Stimulated activated CD4-positive, alpha-beta T cell treated with anti-CD3 and anti-CD28 coated beads, TNF-alpha, amount 100 ng/mL, for 24 hours (primary cell): ENCODE measurements around the gene NSMCE3.

Experiments
- DNase-seq, 3 experiments: peaks; one replicate each; pipeline ENCODE4 v3.0.0-alpha.2; 2020; ENCODE audit warnings: low read depth in 3 of 3

The NSMCE3 gene

DNA sequence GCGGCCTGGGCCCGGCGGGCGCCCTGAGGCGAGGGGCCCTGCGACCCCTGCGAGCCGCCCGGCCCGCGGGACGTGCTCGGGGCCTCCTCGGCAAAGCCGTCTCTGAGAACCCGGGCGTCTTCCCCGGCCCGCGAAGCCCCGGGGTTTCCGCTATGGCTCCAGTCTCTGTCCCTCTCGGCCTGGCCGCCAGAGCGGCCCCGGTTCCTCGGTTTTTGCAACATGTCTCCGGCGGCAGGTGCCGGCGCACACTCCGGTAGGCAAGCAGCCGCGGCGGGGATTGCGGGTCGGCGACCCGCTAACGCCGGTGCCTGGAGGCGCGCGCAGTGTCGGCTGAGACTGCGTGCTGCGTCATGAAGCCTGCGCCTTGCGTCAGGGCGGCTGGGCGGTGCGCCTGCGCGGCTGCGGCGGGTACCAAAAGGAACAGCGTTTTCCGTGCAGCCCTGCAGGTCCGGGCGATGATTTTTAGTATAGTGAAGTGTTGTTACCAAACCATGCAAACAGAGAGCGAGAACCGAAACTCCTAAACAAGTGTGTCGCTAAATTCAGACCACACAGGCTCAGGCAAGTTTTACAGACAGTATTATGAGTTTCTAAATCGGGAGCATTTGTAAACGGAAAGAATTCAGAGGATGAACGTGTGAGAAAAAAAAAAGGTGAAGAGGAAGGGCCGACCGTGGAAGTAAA, at the start of gene NSMCE3:
NSMCE3 (minus strand) TSS at position 338 of the 684 bp plus-strand sequence; CDS start at position 221, 117 bp downstream.
- peak; percentile 80 to 88 (median 86) for DNase-seq

DNA sequence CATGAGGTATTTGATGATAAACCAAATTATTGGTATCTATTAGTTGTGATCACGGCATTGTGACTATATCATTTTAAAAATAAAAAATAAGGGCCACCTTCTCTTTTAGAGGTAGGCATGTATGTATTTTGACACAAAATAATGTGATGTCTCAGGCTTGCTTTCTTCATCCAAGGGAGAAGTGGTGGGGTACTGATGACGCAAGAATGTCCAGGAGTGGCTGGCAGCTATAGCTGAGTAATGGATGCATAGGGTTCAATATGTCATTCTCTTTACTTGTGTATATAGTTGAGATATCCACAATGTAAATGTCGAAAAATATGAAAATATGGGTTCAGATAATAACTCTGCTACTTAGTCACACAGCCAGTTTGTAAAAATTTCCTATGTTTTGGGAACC, 46.8 kb upstream of the NSMCE3 start:
- DNase-seq: no peak

- DNase-seq: no peak
These were observed 42.8 kb upstream of the NSMCE3 start for GRCh38 chr15:29312387-29312786.

- DNase-seq: no peak
These were observed 42.1 kb upstream of the NSMCE3 start for GRCh38 chr15:29311696-29312095.

DNA sequence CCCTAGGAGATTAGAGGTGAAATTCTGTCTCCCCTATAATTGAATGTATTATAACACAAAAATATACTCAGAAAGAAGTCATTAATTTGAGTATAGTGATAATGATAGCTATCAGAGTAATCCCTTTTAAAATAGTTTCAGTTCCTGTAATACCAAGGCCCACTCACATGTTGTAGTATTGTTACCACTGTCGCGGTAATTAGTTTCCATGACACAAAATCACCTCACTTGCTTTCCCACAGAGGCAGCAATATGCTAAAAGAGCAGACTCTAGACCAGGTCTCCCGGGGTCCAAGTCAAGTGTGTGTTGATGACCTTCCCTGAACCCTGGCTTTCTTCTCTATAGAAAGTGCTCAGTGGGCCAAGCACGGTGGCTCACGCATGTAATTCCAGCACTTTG, 39.5 kb upstream of the NSMCE3 start:
- no peak for DNase-seq

GRCh38 chr15:29308299-29308698, 38.7 kb upstream of the NSMCE3 start:
- no peak for DNase-seq

DNA sequence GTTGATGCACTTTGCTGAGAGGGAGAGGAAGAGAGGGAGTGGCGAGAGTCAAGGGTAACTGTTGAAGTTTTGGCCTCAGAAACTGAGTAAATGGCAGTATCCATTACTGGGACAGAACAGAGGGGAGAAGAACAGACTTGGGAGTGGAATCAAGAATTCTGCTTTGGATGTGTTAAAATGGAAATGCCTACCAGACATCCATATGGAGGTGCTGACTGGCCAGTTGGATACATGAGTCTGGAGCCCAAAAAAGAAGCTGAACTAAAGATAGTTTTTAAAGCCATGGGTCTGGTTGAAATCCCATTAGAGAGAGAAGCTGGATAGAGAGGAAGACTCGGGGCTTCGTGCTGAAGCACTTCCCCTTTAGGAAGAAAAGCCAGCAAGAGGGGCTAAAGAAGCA, 35.9 kb upstream of the NSMCE3 start:
- no peak for DNase-seq

DNA sequence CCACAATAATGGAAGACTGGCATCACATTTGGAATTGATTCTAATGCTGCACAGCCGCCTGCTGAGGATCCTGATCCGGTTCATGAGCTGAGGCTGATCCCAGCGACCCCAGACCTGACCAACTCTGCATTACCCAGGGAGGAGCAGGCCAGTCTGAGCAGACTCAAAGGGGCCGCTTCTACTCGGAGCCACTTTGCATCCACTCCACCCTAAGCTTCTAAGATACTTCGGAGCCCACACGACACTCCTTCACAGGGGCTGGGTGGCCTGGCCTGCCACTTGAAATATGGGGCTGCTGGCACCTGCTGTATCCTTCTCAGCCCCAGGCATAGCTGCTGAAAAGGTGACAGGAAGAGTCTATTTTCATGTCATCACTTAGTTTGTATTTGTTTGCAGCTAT, 33.2 kb upstream of the NSMCE3 start:
- DNase-seq: no peak

GRCh38 chr15:29299784-29300183, 30.2 kb upstream of the NSMCE3 start:
- no peak for DNase-seq

GRCh38 chr15:29299331-29299730, 29.7 kb upstream of the NSMCE3 start:
- no peak for DNase-seq

- no peak for DNase-seq
These were observed 25.2 kb upstream of the NSMCE3 start for GRCh38 chr15:29294732-29295325.

- DNase-seq: no peak
These were observed 21.6 kb upstream of the NSMCE3 start for GRCh38 chr15:29291067-29291845.

DNA sequence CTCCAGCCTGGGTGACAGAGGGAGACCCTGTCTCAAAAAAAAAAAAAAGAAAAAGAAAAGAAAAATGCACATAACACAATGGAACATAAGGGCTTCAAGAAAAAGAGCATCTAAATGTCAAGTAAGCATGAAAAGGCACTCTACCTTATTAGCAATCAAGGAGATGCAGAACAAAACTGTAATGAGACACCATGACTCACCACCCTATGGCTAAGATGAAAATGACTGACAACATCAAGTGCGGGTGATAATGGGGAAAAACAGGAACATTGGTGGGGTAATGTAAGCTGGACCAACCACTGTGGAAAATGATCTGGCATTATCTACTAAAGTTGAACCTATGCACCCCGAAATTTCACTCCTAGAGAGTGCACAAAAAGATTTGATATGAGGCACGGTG, 19.6 kb upstream of the NSMCE3 start:
- DNase-seq: no peak

DNA sequence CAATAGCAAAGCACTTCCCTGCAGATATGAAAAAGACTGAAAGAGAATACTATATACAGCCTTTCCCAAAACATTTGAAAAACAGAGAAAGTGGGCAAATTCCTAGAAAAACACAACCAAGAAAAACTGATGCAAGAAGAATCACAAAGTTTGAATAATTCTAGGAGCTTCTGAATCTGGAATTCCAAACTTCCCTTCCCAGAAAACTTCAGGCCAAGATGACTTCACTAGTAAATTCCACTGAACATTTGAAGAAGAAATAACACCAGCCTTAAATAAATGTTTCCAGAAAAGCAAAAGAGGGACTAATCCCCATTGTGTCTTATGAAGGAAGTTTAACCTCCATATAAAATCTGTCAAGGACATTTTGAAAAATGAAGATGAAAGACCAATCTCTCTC, 15.8 kb upstream of the NSMCE3 start:
- DNase-seq: no peak

- no peak for DNase-seq
These were observed 13.8 kb upstream of the NSMCE3 start for GRCh38 chr15:29283381-29283780.

DNA sequence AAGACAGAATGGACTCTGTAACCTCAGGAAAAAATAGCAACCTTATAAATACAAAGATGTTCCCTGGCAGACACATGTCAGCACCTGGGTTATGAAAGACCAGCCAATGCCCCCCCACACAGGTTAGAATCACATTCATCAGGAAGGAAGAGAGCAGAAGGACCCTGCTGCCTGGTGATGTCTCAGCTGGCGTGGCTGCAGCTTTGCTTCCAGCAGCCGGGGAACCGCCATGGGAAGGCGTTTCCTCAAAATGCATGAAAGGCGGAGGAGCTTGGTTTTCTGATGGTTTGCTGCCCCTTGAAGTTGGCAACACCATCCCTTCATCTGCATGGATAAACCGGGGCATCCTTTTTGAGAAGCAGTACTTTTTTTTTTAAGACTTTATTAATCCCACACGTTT, 10.9 kb upstream of the NSMCE3 start:
- no peak for DNase-seq

- no peak for DNase-seq
These were observed 8.9 kb upstream of the NSMCE3 start for GRCh38 chr15:29278436-29279105.

DNA sequence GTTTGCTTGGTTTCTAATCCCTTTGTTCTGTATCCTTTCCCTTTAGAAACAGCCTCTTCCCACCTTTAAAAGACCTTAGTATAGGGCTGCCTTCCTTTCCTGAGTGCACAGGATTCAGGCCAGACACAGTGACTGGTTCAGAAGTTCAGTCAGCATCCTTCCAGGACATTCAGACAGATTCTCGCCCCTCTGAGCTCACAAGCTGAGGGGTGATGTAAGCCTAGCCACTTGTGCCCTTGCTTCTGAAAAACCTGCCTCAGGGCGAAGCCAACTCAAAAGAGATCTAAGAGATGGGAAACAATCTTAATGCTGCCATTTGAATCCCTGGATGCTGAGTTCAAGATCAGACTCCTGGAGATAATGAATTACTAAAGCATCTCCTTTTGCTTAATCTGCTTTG, 6.7 kb upstream of the NSMCE3 start:
- DNase-seq: no peak

DNA sequence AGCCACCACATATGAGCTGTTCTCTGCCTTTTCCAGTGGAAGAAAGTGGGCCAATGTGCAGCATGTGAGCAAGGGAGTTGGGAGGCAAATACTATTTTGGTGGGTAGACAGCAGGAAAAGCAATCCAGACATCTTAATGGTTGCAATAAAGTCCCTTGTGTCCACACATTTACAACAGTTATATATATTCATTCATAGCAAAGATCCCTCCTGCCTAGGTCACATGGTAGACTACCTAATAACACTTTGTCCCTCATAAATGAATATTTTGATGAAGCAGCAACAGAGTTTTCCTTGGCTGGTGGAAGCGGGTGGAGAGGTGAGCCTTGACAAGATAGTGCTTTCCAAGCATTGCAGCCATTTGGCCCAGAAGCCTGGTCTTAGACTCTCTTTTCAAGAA, 6.2 kb upstream of the NSMCE3 start:
- no peak for DNase-seq

- no peak for DNase-seq
These were observed 5.3 kb upstream of the NSMCE3 start for GRCh38 chr15:29274946-29275345.

GRCh38 chr15:29272219-29272618, 2.6 kb upstream of the NSMCE3 start:
- no peak for DNase-seq

DNA sequence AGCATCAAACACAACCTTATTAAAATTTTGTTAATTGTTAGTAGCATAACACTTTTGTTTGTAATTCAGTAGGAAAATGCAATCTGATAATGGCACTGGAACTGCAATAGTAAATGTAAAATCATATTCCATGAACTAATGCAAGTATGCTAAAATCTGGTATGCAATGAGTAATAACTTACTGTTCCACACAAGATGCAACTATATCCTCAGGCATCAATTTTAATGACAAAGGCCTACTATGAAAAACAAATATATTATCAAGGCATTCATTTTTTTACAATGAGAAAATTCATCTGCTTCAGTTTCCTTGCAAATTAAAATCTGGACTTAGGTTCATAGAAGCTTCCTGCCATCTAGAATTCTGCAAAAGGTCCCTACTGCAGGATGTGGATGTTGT, 1.4 kb upstream of the NSMCE3 start:
- DNase-seq: no peak
